ENCODE measurements around the gene FAAH2. TPM values are rescaled to one million over a fixed set of nuclear protein-coding genes. Genes with fewer than 3 reads are reported as not detected.
A peak's percentile ranks its signal among the peaks of the same experiment; 100 is the strongest.

Gene FAAH2
- total RNA-seq, 2 experiments from 2014 or later = not detected

GRCh38 chrX:57406149-57406548 lies 119.6 kb downstream of the FAAH2 start:
- Mint-ChIP-seq H3K27me3 (ENCODE audit: low read depth) (no peaks in the 10 kb centered on the region), H3K36me3 (ENCODE audit: low read depth) (no peaks in the 10 kb centered on the region), H3K4me3 (no peak overlapping the region), H3K27ac (no peak overlapping the region), H3K4me1 (ENCODE audit: low read depth) (no peaks in the 10 kb centered on the region), H3K9me3 (ENCODE audit: insufficient read depth) (peaks cover 7% of the 10 kb centered on the region)
- ChIA-PET POLR2A (no interaction called here), CTCF (no interaction called here)
- DNase-seq (no peak), ATAC-seq (no peak)

- ChIA-PET POLR2A (interaction anchor here (0.9 kb wide), 1 partner anchor 279 kb away, joined by 3 read pairs; no protein-coding TSS in a partner anchor), CTCF (no interaction called here)
- ATAC-seq (no peak), DNase-seq (no peak)
- no peak overlapping the region for H3K4me3 Mint-ChIP-seq
- H3K4me1 Mint-ChIP-seq (ENCODE audit: low read depth) = no peaks in the 10 kb centered on the region
- H3K9me3 Mint-ChIP-seq (ENCODE audit: insufficient read depth) = peaks cover 6% of the 10 kb centered on the region
- H3K27ac Mint-ChIP-seq = no peak overlapping the region
- H3K36me3 Mint-ChIP-seq (ENCODE audit: low read depth) = no peaks in the 10 kb centered on the region
- H3K27me3 Mint-ChIP-seq (ENCODE audit: low read depth) = no peaks in the 10 kb centered on the region
Measured at GRCh38 chrX:57417827-57418226, 131.3 kb downstream of the FAAH2 start.

GRCh38 chrX:57422289-57422688 lies 135.8 kb downstream of the FAAH2 start:
- Mint-ChIP-seq H3K9me3 (ENCODE audit: insufficient read depth) (no peaks in the 10 kb centered on the region), H3K27me3 (ENCODE audit: low read depth) (no peaks in the 10 kb centered on the region)
- POLR2A ChIA-PET = no interaction called here

GRCh38 chrX:57422790-57423189 lies 136.3 kb downstream of the FAAH2 start:
- no peaks in the 10 kb centered on the region for H3K4me1 Mint-ChIP-seq (ENCODE audit: low read depth)
- H3K9me3 Mint-ChIP-seq (ENCODE audit: insufficient read depth) = no peaks in the 10 kb centered on the region
- no peak overlapping the region for H3K27ac Mint-ChIP-seq
- no peak overlapping the region for H3K4me3 Mint-ChIP-seq
- ChIA-PET CTCF (no interaction called here), POLR2A (no interaction called here)
- H3K27me3 Mint-ChIP-seq (ENCODE audit: low read depth) = no peaks in the 10 kb centered on the region
- no peaks in the 10 kb centered on the region for H3K36me3 Mint-ChIP-seq (ENCODE audit: low read depth)
- ATAC-seq (no peak), DNase-seq (no peak)

More at GRCh38 chrX:57422289-57422688, 135.8 kb downstream of the FAAH2 start:
- no peaks in the 10 kb centered on the region for H3K36me3 Mint-ChIP-seq (ENCODE audit: low read depth)
- H3K4me3 Mint-ChIP-seq = no peak overlapping the region
- H3K4me1 Mint-ChIP-seq (ENCODE audit: low read depth) = no peaks in the 10 kb centered on the region
- H3K27ac Mint-ChIP-seq = no peak overlapping the region
- ATAC-seq (no peak), DNase-seq (no peak)
- CTCF ChIA-PET = no interaction called here

DNA sequence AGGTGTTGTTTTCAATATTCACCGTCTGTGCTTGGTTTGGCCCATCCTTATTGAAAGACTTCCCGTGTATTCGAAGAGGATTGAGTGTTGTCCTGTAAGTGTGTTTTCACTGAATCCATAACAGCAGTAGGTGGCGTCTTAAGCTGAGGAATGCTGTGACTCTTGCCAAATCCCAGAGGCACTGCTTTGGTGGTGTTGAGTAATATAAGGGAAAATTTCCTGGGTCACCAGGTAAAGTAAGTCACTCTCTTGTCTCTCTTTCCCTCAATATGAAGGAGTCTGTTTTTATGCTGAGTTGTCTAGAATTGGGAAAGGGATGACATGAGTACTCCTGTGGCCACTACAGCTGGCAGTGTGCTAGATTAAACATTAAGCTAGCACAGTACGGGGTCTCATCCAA lies 158.6 kb downstream of the FAAH2 start:
- Mint-ChIP-seq H3K27ac (no peak overlapping the region), H3K4me3 (no peak overlapping the region), H3K9me3 (ENCODE audit: insufficient read depth) (no peaks in the 10 kb centered on the region), H3K36me3 (ENCODE audit: low read depth) (no peaks in the 10 kb centered on the region), H3K4me1 (ENCODE audit: low read depth) (no peaks in the 10 kb centered on the region), H3K27me3 (ENCODE audit: low read depth) (no peaks in the 10 kb centered on the region)
- DNase-seq = no peak
- ChIA-PET CTCF (no interaction called here), POLR2A (interaction anchor here (0.6 kb wide), 1 partner anchor 659 kb away, joined by 5 read pairs; no protein-coding TSS in a partner anchor)
- no peak for ATAC-seq

- H3K9me3 Mint-ChIP-seq (ENCODE audit: insufficient read depth) = no peaks in the 10 kb centered on the region
- ATAC-seq = no peak
- H3K4me3 Mint-ChIP-seq = no peak overlapping the region
- H3K27me3 Mint-ChIP-seq (ENCODE audit: low read depth) = no peaks in the 10 kb centered on the region
- no peak overlapping the region for H3K27ac Mint-ChIP-seq
- DNase-seq = no peak
- H3K36me3 Mint-ChIP-seq (ENCODE audit: low read depth) = no peaks in the 10 kb centered on the region
- ChIA-PET CTCF (no interaction called here), POLR2A (interaction anchor here (0.6 kb wide), 1 partner anchor 660 kb away, joined by 5 read pairs; no protein-coding TSS in a partner anchor)
- no peaks in the 10 kb centered on the region for H3K4me1 Mint-ChIP-seq (ENCODE audit: low read depth)
Measured at GRCh38 chrX:57445832-57446231, 159.3 kb downstream of the FAAH2 start.

DNA sequence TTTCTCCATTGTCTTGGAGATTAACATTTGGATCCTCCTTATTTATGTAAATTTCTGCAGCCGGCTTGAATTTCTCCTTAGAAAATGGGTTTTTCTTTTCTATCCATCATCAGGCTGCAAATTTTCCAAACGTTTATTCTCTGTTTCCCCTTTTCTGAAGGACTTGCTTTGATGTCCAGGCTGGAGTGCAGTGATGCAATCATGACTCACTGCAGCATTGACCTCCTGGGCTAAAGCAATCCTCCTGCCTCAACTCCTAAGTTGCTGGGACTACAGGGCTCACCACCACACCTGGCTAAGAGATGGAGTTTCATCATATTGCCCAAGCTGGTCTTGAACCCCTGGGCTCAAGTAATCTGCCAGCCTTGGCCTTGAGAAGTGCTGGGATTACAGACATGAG lies 161.3 kb downstream of the FAAH2 start:
- CTCF ChIA-PET = no interaction called here

GRCh38 chrX:57451426-57452020 lies 165.0 kb downstream of the FAAH2 start:
- DNase-seq = no peak
- ChIA-PET CTCF (no interaction called here), POLR2A (no interaction called here)
- H3K4me1 Mint-ChIP-seq (ENCODE audit: low read depth) = no peaks in the 10 kb centered on the region
- H3K27me3 Mint-ChIP-seq (ENCODE audit: low read depth) = no peaks in the 10 kb centered on the region
- no peaks in the 10 kb centered on the region for H3K36me3 Mint-ChIP-seq (ENCODE audit: low read depth)
- H3K4me3 Mint-ChIP-seq = no peak overlapping the region
- no peak overlapping the region for H3K27ac Mint-ChIP-seq
- H3K9me3 Mint-ChIP-seq (ENCODE audit: insufficient read depth) = no peaks in the 10 kb centered on the region
- ATAC-seq = no peak

More for the DNA sequence above, 161.3 kb downstream of the FAAH2 start:
- Mint-ChIP-seq H3K4me1 (ENCODE audit: low read depth) (no peaks in the 10 kb centered on the region), H3K27ac (no peak overlapping the region), H3K36me3 (ENCODE audit: low read depth) (no peaks in the 10 kb centered on the region), H3K4me3 (no peak overlapping the region), H3K27me3 (ENCODE audit: low read depth) (no peaks in the 10 kb centered on the region), H3K9me3 (ENCODE audit: insufficient read depth) (no peaks in the 10 kb centered on the region)
- POLR2A ChIA-PET = no interaction called here
- no peak for ATAC-seq
- DNase-seq = no peak

- Mint-ChIP-seq H3K4me1 (ENCODE audit: low read depth) (no peaks in the 10 kb centered on the region), H3K4me3 (no peak overlapping the region), H3K27me3 (ENCODE audit: low read depth) (no peaks in the 10 kb centered on the region), H3K9me3 (ENCODE audit: insufficient read depth) (no peaks in the 10 kb centered on the region), H3K27ac (no peak overlapping the region), H3K36me3 (ENCODE audit: low read depth) (no peaks in the 10 kb centered on the region)
- CTCF ChIA-PET = interaction anchor here (1.2 kb wide), 1 partner anchor 641 kb away, joined by 3 read pairs; no protein-coding TSS in a partner anchor
- POLR2A ChIA-PET = no interaction called here
- ATAC-seq = no peak
- peak; percentile 22 for DNase-seq
Measured at GRCh38 chrX:57453901-57454300, 167.4 kb downstream of the FAAH2 start.

DNA sequence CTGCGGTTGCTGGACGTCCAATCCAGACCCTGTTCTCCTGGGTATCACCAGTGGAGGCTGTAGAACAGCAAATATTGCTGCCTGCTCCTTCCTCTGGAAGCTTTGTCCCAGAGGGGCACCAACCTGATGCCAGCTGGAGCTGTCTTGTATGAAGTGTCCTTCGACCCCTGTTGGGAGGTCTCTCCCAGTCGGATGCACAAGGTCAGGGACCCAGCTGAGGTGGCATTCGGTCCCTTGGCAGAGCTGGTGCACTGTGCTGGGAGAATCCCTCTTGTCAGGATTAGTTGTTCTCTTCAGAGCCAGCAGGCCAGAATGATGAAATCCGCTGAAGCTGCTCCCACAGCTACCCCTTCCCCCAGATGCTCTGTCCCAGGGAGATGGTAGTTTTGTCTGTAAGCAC lies 195.0 kb downstream of the FAAH2 start:
- DNase-seq = no peak
- no peaks in the 10 kb centered on the region for H3K36me3 Mint-ChIP-seq (ENCODE audit: low read depth)
- ChIA-PET CTCF (no interaction called here), POLR2A (no interaction called here)
- H3K9me3 Mint-ChIP-seq (ENCODE audit: insufficient read depth) = no peaks in the 10 kb centered on the region
- H3K4me3 Mint-ChIP-seq = no peak overlapping the region
- ATAC-seq = no peak
- H3K27ac Mint-ChIP-seq = no peak overlapping the region
- H3K27me3 Mint-ChIP-seq (ENCODE audit: low read depth) = no peaks in the 10 kb centered on the region
- no peaks in the 10 kb centered on the region for H3K4me1 Mint-ChIP-seq (ENCODE audit: low read depth)

- no peak for ATAC-seq
- Mint-ChIP-seq H3K27me3 (ENCODE audit: low read depth) (no peaks in the 10 kb centered on the region), H3K9me3 (ENCODE audit: insufficient read depth) (no peaks in the 10 kb centered on the region), H3K36me3 (ENCODE audit: low read depth) (no peaks in the 10 kb centered on the region), H3K27ac (no peak overlapping the region), H3K4me1 (ENCODE audit: low read depth) (no peaks in the 10 kb centered on the region), H3K4me3 (no peak overlapping the region)
- no peak for DNase-seq
- ChIA-PET POLR2A (no interaction called here), CTCF (no interaction called here)
Measured at GRCh38 chrX:57516491-57516890, 230.0 kb downstream of the FAAH2 start.

GRCh38 chrX:57519578-57520118 lies 233.1 kb downstream of the FAAH2 start:
- POLR2A ChIA-PET = no interaction called here
- H3K27ac Mint-ChIP-seq = no peak overlapping the region
- no peaks in the 10 kb centered on the region for H3K36me3 Mint-ChIP-seq (ENCODE audit: low read depth)
- H3K4me3 Mint-ChIP-seq = no peak overlapping the region
- no peaks in the 10 kb centered on the region for H3K27me3 Mint-ChIP-seq (ENCODE audit: low read depth)
- H3K9me3 Mint-ChIP-seq (ENCODE audit: insufficient read depth) = no peaks in the 10 kb centered on the region
- no peaks in the 10 kb centered on the region for H3K4me1 Mint-ChIP-seq (ENCODE audit: low read depth)
- DNase-seq (no peak), ATAC-seq (no peak)
- CTCF ChIA-PET = no interaction called here
